ENCODE results near the gene RIC8A. TPM values are rescaled to one million over a fixed set of nuclear protein-coding genes. Genes with fewer than 3 reads are reported as not detected.

Gene RIC8A
- total and polyA plus RNA-seq, 2 of the 13 experiments (the other 11 are each of a cell fraction or from before 2014, with no cell fraction given), result 62.1 to 63.8 TPM

- Histone ChIP-seq H3K4me1 (ENCODE audit: insufficient read depth, low read length) (peaks cover 22% of the 10 kb centered on the region), H2AFZ (ENCODE audit: low read length) (no peak overlapping the region), H3K36me3 (replicated peaks in 1 of 2; ENCODE audit: control insufficient read depth in 1 of 2, insufficient read depth in 2 of 2, low read length in 2 of 2) (peaks cover 0 to 1% of the 10 kb centered on the region in 2 experiments; a peak in 2 of 5 replicates), H3K27me3 (ENCODE audit: control insufficient read depth in 1 of 2, insufficient read depth in 2 of 2, low read length in 2 of 2) (no peaks in the 10 kb centered on the region; a peak in 1 of 5 replicates), H3K4me2 (ENCODE audit: low read depth, low read length) (no peak overlapping the region), H3K27ac (ENCODE audit: extremely low read length, insufficient read depth, low read length) (no peak overlapping the region), H3K79me2 (ENCODE audit: insufficient read depth, low read length) (peaks cover 14% of the 10 kb centered on the region), H3K9ac (ENCODE audit: insufficient read depth, low read depth, low read length) (no peak overlapping the region), H3K4me3 (replicated peaks in 1 of 3; ENCODE audit: insufficient read depth in 1 of 3, low read depth in 2 of 3, low read length in 3 of 3) (no peak overlapping the region), H3K9me3 (ENCODE audit: low read length) (no peaks in the 10 kb centered on the region), H4K20me1 (ENCODE audit: insufficient read depth, low read length) (no peaks in the 10 kb centered on the region)
- no peak for DNase-seq (ENCODE audit: low spot score)
- WGBS (ENCODE audit: low lambda C conversion rate), result 93% methylated on average over 20 of the region's 20 CpGs
- CTCF ChIA-PET (ENCODE audit: low intra/inter-chr PET ratio, low total read pairs), result no interaction called here
- in situ Hi-C loops (cut with HindIII; ENCODE audit: extremely low pct_ligation_motif_present, low pct_unique_long_range_greater_than_20kb), result no loop called here
- ATAC-seq, result no peak
- intact Hi-C loops (cut with micrococcal nuclease; ENCODE audit: unreplicated experiment), result no loop called here
- POLR2A ChIA-PET, result no interaction called here
- no TSS peak for BruUV-seq (replicated peaks)
- FAIRE-seq, result no peak
- no peak for TF ChIP-seq JARID2 (CRISPR knock-in tag; IDR thresholded peaks at IDR 0.05; ENCODE audit: insufficient replicate concordance)
- TF ChIP-seq, protein P1, sequence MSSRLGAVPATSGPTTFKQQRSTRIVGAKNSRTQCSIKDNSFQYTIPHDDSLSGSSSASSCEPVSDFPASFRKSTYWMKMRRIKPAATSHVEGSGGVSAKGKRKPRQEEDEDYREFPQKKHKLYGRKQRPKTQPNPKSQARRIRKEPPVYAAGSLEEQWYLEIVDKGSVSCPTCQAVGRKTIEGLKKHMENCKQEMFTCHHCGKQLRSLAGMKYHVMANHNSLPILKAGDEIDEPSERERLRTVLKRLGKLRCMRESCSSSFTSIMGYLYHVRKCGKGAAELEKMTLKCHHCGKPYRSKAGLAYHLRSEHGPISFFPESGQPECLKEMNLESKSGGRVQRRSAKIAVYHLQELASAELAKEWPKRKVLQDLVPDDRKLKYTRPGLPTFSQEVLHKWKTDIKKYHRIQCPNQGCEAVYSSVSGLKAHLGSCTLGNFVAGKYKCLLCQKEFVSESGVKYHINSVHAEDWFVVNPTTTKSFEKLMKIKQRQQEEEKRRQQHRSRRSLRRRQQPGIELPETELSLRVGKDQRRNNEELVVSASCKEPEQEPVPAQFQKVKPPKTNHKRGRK (CRISPR knock-in tag; IDR thresholded peaks at IDR 0.05), result no peak
- TF ChIP-seq FOXK1 (CRISPR knock-in tag; IDR thresholded peaks at IDR 0.05; ENCODE audit: borderline replicate concordance, low read depth), result no peak
- no peak for TF ChIP-seq REXO4 (CRISPR knock-in tag; IDR thresholded peaks at IDR 0.05; ENCODE audit: borderline replicate concordance)
- no peak for TF ChIP-seq NRL (CRISPR knock-in tag; IDR thresholded peaks at IDR 0.05; ENCODE audit: borderline replicate concordance)
- TF ChIP-seq TRAFD1 (CRISPR knock-in tag; IDR thresholded peaks at IDR 0.05; ENCODE audit: borderline replicate concordance), result no peak
- TF ChIP-seq AFF4 (CRISPR knock-in tag; IDR thresholded peaks at IDR 0.05), result no peak
- TF ChIP-seq SAP130 (CRISPR knock-in tag; IDR thresholded peaks at IDR 0.05; ENCODE audit: low read depth), result no peak
- no peak for TF ChIP-seq ZNF496 (CRISPR knock-in tag; IDR thresholded peaks at IDR 0.05; ENCODE audit: insufficient replicate concordance)
- no peak for TF ChIP-seq NFATC3 (CRISPR knock-in tag; IDR thresholded peaks at IDR 0.05)
- no peak for TF ChIP-seq ZNF101 (CRISPR knock-in tag; IDR thresholded peaks at IDR 0.05; ENCODE audit: borderline replicate concordance, low read depth)
- TF ChIP-seq, protein P2, sequence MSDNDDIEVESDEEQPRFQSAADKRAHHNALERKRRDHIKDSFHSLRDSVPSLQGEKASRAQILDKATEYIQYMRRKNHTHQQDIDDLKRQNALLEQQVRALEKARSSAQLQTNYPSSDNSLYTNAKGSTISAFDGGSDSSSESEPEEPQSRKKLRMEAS (IDR thresholded peaks at IDR 0.05), result no peak
- TF ChIP-seq SETDB1 (CRISPR knock-in tag; IDR thresholded peaks at IDR 0.05; ENCODE audit: borderline replicate concordance), result no peak
Measured at GRCh38 chr11:232783-233565, 25.5 kb downstream of the RIC8A start.
